Activated T-cell treated with anti-CD3 and anti-CD28 coated beads for 1 hour (primary cell): ENCODE data around the gene RBM4B.

Source experiments
- DNase-seq: peaks from one replicate; pipeline ENCODE4 v3.0.0-alpha.2; 2020; ENCODE audit warnings: low read depth

Gene RBM4B

DNA sequence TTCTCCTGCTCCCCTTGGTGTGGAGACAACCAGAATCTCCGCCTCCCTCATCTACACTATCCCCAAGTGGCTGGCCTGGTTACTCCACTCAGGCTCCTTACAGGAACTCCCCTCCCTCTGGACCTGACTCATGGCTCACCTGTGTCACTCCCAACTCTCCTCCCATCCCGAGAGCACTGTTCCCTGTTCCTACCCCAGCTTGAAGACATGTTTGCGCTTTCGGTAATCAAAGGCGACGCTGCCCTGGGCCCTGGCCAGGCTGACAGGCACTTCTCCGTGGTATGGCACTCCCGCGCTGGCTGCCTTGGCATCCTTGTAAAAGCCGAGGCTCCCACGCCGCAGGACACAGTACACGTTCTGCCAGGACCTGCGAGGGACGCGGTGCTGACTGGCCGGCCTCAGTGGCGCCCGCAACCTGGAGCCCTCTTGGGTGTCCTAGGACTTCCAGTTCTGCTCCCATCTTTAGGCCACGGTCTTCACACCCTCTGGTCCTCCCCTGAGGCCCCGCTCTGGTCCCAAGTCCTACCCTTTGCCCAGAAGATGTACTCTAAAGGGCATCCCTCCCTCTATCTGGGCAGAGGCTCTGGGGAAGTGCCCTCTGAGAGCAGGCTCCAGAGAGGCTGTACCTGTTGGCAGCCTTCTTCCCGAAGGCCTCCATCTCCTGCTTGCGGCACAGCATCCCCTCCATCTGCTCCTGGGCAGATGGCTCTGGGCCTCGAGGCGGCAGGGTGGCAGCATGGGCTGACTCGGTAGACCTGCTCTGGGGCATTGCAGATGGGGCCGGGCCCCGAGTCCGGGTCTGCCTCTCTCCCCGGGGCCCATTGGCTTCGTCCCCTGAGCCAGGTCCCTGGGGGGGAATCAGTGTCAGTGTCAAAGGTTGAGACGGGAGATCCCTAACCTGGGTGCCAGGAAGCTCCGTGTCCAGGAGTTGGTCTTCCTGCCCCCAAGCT lies 9.4 kb upstream of the RBM4B start:
- no peak for DNase-seq

DNA sequence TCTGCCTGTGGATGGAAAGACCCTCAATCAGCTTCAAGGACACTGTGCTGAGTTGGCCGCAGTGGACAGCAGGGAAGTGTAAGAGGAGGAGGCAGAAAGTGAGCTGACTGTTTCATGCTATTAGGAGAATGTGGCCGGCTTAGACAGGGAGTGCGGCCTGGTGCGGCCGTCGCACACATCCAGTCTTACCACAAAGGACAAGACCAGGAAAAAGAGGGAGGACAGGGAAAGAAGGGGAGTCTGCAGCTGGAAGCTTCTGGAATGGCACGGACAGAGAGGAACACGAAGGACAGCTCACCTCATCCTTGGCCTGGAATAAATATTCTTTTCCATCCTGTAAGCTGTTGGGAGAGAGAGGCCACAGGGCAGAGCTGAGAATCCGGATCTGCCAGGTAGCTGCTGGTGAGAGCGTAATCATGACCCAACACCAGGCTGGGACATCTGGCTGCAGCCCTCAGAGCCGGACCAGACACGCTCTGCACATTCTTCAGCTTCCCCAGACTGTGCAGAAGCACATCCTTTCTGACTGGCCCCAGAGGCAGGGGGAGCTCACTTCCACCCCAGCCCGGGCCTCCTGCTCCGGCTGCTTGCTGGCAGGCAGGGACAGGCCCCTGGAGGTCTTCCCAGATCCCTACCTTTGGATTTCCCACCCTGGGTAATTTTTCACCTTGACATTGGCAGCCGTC lies 8.6 kb upstream of the RBM4B start:
- no peak for DNase-seq

DNA sequence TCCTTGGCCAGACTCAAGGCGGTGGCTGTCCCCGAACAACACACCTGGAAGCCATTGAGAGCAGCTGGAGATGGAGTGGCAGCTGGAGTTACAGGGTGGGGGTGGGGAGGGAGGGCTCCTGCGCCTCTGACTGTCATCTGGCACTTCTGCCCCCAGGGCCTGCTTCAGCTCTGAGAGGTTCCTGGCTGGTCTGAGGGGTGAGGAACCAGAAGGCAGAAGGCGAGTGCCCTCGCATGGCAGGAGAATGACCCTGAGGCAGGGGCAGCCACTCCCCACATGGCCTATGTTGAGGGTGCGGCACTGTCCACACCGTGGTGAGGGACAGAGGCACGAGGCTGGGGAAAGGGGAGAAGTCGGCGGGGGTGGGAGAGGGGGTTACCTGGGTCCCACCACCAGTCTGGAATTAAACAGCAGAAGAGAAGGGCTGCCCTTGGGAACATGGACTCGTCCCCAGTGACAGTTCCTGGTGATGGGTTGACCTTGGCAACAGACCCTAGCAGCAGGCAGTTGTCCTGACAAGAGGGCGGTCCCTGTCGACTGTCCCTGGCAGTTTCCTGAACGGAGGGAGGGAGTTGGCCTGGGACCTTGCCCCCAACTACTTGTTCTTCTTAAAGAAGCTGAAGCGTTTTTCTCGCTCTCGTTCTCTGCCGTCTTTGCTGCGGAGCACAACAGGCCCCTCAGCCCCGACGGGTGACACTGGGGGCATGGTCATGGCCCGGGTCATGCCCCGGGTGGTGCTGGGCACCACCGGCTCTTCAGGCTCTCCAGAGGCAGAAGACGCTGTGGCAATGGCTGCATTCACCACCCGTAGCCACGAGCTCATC lies 7.8 kb upstream of the RBM4B start:
- DNase-seq, result no peak

DNA sequence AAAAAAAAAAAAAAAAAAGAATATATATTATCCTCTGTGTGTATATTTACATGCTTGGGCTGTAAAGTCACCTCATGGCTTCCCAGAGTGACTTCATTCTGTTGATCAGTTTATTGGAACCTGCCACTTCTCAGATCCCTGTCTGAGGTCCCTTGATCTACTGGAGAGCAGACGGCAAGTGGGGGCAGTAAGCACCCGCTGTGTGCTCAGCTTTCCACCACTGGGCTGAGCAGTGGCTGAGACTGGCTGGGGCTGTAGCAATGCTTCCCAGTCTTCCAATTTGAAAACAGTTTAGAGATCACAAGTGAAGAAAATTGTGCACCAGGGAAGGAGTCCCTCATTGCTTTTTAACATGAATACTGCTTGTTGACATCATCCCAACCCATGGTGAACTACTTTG lies 6.9 kb upstream of the RBM4B start:
- no peak for DNase-seq

DNA sequence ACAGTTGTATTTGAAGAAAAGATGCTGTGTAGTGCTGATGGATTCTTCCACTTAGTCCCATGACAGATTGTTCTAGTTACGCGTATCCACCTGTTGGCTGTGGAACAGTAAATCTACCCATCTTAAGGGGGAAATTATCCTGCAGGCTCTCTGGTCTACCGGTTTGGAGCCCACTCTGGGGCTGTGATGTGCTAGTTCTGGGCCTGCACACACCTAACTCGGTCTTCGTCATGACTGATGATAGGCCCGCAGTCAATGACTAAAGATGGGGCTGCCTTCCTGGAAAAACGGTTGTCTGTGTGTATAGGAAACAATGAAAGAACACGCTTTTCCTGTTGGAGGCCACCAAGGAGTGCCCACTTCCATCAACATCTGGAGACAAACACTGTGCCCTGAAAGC lies 6.2 kb upstream of the RBM4B start:
- DNase-seq, result no peak

DNA sequence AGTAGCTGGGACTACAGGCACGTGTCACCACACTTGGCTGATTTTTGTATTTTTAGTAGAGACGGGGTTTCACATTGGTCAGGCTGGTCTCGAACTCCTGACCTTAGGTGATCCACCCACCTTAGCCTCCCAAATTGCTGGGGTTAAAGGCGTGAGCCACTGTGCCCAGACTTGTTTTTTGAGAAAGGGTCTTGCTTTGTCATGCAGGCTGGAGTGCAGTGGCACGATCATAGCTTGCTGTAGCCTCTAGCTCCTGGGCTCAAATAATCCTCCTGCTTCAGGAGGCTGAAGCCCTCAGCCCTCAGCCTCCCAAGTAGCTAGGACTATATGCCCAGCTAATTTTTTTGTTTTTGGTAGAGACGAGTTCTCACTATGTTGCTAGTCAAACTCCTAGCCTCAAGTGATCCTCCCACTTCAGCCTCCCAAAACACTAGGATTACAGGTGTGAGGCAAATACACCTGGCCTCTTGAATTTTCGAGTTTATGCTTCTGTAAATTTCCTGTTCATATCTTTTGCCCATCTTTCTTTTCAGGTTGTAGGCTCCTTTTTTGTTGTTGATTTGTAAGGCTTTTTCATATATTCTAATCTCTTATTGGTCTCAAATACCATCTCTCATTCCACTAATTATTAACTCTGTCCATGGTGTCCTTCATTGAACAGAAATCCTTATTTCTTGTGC lies 3.4 kb upstream of the RBM4B start:
- no peak for DNase-seq

DNA sequence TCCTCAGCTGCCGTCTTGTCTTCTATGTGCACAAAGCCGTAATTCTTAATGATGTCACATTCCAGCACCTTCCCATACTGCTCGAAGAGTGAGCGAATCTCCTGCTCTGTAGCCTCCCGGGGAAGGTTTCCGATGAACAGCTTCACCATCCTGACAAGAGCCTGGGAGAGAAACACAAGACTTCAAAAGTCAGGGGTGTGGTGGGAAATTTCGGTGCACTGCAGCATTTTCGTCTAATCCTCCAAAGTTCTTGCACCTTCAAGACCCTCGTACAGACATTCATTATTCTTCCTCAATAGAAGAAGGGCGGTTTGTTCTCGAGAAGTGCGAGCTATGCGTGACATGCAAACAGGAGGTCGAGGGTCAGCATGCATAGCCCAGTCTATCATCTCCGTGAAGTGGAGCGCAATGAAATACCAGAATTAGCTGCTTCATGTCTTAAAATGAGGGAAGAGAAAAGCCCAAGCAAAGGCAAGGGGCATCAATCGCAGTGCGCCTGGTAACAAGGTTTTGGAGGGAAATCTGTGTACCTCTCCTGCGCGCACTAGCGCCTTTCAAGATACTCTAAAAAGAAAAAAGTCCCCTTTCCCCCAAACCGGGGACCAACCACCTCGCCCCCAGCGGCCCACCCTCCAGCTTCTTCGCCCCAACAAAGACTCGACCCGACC lies 622 bp downstream of the RBM4B start:
- DNase-seq, result no peak

DNA sequence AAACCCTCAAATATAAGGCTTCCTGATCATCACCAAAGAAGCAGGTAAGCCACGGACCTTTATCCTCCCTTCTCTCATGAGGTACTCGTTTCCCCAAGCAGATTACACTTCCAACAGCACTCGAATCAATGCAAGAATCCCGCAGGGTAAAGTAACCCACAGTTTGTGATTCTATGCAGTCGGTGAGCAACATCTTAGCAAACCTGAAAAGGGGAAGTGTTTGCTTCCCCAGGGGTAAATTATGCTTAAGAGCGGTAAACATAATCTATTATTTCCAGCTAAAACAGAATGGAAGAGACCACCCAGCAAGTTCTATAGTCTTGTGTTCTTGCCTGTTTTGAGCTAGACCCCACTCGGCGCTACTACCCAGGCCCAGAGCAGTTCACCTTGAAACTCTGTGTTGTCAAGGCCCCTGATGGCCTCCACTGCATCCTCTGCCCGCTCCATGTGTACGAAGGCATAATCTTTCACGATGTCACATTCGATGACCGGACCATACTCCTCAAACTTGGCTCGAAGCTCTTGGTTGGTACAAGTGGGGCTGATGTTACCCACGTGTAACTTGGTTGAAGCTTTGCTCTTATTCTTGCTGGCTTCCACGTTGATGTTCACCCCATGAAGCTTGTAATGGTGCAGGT lies 1.3 kb downstream of the RBM4B start:
- no peak for DNase-seq

DNA sequence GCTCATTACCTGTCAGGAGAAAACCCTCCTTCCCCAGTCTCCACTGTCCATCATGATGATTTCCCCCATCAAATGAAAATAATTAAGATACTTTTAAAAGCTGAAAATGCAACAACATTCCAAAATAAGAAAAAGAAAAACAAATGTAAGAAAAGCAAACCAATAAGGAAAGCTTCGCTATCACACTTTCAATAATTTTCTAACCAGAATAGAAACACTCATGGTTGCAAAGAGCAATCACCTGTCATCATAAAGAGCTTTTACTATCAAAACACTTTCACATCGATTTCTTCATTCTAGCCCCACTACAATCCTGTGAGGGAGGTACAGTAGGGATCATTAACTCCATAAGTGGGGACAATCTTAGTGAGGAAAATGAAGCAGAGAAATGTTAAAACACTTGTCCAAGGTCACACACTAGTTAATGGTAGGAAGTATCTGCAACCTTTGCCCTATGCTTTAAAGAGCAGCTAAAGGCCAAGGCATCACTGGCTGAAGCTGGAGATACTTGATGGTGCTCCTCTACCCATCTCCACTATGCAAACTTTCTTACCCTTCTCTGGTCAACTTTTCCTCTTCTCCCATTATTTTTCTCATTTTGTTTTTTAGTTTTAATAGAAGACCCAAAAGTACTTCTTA lies 2.6 kb downstream of the RBM4B start:
- no peak for DNase-seq

DNA sequence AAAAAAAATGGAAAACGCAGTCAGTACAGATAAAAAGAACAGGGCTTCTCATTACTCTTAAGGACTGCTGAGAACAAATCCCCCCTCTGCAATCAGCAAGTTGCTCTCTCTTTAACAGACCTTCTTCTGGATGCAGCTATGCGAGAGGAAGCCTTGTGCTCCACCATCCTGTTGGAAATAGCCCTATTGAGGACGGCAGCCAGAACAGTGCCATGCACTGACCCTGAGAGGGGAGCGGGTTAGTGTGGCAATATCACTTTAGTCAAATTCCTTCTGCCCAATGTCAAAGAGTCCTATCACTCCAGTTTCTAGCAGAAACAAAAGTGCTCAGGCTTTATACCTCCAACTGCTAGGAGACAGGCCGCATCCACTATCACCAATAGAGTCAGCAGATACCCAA lies 6.9 kb downstream of the RBM4B start:
- DNase-seq, result no peak

DNA sequence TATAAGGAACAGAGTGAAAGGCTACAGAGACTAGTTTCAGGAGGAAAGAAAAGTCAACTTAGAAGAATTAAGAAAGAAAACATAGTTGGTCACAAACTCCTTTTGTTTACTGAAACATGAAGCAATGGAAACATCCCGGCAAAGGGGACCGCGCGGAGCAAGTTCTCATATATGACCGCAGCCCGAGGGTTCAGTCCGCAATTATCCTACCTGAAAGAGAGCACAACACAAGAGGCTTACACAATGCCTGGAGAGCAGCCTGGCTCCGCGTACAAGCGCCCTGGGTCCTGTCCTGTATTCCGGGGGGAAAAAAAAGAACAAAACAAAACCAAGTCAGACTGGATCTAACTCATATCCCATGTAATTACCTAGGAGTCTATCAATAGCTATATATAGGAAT lies 12.3 kb downstream of the RBM4B start:
- DNase-seq, result no peak

DNA sequence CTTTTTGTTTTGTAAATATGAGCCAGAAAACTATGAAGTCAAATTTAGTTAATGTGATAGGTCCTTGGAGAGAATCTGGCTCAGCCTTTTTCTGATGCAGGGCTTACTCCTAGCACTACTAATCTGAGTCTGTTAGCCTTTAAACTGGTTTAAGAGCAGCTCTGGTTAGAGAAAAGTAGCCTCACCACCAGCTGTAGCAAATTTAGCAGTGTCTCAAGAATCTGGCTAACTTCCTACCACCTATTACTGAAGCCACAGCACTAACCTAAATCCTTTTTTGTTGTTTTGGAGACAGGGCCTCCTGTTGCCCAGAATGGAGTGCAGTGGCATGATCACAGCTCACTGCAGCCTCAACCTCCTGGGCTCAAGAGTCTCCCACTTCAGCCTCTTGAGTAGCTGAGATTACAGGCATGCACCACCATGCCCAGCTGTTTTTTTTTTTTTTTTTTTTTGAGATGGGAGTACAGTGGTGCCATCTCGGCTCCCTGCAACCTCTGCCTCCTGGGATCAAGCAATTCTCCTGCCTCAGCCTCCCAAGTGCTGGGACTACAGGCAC lies 13.9 kb downstream of the RBM4B start:
- no peak for DNase-seq

DNA sequence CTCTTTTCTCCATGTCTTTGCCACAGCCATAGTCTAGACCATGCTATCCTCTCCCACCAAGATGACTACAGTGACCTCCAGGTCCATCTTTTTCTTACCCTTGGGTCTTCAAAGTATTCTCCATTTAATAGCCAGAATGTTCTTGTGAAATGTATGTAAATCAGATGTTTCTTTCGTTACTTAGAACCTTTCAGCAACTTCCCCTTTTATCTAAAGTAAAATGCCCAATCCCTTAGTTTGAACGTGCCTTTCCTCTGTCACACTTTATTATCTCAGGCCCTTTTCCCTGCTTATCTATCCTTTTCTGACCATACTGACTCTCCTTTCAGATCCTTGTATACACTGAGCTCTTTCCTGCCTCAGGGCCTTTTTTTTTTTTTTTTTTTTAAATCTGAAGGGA lies 17.9 kb downstream of the RBM4B start:
- DNase-seq, result no peak

DNA sequence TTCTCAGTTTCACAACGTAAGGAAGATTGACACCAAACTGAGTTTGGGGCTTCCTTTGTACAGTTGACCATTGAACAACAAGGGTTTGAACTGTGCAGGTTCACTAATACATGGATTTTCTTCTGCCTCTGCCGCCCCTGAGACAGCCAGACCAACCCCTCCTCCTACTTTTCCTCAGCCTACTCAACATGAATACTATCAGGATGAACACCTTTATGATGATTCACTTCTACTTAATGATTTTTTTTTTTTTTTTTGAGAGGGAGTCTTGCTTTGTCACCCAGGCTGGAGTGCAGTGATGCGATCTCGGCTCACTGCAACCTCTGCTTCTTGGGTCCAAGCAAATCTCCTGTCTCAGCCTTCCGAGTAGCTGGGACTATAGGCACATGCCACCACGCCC lies 24.6 kb downstream of the RBM4B start:
- no peak for DNase-seq

DNA sequence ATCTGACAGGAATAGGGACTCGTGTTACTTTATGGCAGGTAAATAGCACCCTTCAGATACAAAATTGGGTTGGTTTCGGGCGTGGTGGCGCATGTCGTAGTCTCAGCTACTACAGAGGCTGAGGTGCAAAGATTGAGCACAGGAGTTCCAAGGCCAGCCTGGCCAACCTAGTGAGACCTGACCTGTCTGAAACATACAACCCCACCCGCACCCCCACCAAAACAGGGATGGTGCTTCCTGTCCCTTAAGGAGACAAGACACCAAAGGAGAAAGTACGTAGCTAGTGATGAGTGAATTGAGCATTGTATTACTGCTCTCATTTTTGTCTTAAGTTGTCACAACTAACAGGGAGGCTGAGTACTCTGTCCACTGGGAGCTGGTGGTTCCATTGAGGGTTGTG lies 25.0 kb downstream of the RBM4B start:
- no peak for DNase-seq

DNA sequence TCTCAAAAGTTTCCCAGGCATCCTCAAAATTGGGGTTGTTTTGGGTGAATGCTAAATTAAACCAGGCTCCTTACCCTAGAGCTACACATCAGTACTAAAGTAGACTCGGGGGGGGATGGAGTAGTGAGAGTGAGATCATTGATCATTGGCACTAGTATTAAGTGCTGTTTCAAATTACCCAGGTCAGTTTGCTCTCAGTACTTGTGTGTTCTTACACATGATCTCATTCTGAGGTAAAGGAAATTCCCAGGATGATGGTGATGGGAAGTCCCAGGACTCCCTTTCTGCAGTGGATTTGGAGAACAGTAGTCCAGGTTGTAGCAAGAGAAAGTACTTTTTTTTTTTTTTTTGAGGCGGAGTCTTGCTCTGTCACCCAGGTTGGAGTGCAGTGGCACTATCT lies 26.7 kb downstream of the RBM4B start:
- no peak for DNase-seq

DNA sequence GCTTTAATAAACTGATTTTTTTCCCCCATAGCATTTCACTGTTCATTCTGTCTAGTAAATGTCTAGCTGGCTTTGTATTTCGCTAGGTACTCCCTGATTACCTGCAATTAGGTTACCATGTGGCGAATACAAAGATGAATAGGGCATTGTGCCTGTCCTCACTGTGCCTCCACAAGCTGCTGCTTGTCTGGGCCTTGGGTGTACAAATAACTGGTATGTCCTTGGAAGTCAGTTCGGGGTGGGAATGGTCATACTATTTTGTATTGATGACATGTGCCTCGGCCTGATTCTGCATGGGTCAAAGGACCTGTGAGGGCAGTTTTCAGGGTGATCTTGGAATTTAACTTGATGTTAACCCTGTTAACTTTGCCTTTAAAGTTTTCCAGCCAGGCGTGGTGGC lies 27.8 kb downstream of the RBM4B start:
- DNase-seq, result no peak

DNA sequence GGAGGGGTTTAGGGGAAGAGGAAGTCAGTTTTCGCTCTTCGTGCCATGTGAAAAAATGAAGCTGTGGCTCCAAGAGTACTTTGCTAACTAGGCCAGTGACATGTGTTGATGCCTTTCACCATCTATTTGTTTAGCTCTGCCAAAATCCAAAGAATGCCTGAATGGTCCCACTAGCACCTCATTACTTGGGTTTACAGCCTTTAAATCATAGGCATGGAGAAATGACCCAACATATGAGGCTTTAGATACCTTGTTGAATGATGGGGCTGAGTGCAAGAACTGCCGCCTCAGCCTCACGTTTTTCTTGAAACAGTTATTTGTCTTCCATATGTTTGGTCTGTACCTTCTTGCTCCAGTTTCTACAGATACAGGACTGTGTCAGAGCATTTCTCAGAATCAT lies 30.9 kb downstream of the RBM4B start:
- no peak for DNase-seq

DNA sequence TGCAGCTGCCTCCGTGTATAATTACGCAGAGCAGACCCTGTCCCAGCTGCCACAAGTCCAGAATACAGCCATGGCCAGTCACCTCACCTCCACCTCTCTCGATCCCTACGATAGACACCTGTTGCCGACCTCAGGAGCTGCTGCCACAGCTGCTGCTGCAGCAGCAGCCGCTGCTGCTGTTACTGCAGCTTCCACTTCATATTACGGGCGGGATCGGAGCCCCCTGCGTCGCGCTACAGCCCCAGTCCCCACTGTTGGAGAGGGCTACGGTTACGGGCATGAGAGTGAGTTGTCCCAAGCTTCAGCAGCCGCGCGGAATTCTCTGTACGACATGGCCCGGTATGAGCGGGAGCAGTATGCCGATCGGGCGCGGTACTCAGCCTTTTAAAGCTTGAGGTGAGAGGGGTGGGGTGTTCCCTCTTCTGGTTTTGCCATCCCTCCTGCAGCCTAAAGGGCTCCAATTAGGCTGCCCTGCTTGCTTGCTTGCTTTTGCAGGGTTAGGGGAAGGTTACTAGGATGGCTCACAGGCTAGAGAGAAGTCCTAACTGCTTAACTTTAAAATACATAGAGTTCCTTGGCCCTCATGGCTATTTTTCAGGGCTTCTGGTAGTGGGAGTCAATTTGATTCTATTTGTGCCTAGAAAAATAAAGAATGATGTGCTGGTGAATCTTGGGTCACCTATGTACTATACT lies 33.8 kb downstream of the RBM4B start:
- DNase-seq, result no peak

DNA sequence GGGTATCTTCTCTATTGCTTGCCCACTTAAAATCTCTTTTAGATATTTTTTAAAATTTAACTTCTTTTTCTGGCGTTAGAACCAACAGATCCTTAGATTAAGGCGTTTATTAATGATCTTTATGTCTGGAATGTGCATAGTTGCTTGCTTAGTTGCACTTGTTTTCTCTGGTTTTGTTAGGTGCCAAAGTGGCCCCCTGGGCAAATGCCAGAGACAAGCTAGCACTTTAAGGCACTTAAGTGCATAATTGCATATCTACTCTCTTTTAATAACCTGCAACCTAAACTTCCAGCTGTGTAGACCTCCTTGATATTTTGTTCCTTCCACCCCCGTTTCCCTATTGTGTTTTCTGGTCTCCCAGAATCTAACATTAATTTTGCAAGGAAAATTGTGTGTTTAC lies 35.9 kb downstream of the RBM4B start:
- DNase-seq, result no peak
